ENCODE data around the gene GABARAP.

The GABARAP gene

GRCh38 chr17:7221278-7222092 lies 20.8 kb downstream of the GABARAP start:
- DNase-seq, result peak; percentile 26

DNA sequence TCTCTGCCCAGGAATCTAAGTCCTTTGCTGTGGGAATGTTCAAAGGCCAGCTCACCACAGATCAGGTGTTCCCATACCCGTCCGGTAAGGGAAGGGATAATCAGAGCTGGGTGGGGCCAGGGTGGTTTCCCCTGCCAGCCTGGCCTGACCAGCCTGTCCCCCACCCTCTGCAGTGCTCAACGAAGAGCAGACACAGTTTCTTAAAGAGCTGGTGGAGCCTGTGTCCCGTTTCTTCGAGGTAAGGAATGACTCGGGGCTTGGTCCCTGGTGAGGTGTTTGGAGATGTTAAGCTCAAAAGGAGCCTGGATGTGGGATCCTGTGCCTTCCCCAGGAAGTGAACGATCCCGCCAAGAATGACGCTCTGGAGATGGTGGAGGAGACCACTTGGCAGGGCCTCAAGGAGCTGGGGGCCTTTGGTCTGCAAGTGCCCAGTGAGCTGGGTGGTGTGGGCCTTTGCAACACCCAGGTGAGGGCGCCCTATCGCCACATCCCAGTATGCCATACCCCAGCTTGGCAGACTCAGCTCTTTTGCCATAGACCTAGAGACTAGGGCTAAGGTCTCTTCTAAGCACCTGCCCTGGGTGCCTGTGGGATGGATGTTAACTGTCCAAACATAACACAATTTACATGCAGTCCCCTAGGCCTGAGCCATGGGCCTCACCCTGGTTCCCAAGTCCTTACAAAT lies 21.5 kb downstream of the GABARAP start:
- DNase-seq, result peak; percentile 69

- DNase-seq, result peak; percentile 95
Measured at GRCh38 chr17:7219812-7220592, 22.2 kb downstream of the GABARAP start, which contains the start of the genes ACADVL and DLG4. Gene ACADVL (plus strand): TSS chr17:7219938. CDS start chr17:7219985, 47 bp downstream. Gene DLG4 (minus strand): TSS chr17:7219836.

DNA sequence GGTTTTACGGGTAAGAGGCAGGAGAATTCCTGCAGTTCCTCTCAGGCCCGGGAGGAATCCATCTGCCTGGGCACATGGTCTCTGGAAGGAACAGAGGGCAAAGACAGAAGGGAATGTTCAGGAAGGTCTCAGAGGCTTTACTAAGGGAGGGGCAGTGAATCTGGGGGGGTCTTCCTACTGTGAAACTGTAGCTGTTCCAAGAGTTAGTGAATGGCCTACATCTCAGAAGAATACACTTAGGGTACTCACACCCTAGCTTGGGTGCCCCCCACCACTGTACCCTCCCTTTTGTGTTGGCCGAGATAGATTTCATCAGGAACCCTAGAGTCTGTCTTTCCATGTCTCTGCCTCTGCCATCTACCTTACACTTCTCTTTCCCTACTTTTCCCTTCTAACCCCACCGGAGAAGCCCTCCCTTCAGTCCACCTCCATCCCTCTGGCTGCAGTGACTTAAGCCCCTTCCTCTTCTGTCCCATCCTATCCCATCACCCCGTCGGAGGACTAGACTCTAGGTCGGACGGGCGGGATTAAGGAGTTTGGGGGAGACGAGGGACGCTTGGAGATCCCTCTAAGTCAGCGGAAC lies 22.9 kb downstream of the GABARAP start:
- no peak for DNase-seq

DNA sequence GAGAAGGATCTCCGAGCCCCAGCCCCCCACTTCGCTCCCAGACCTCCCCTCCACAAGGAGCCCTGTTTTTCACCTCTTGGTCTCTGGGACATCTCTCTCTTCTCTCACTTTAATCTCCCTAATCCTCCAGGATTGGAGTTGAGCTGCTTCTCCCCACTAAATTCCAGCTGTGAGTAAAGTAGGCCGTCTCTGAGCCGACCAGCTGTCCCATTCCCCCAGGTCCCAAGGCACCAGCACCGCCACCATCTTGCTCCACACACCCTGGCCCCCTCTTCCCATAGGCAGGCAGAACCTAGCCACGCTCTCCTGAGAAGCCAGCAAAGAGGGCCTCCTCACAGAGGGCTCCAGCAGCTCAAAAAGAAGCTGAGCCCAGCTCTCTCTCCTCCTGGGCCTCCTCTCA lies 23.5 kb downstream of the GABARAP start:
- DNase-seq, result no peak

DNA sequence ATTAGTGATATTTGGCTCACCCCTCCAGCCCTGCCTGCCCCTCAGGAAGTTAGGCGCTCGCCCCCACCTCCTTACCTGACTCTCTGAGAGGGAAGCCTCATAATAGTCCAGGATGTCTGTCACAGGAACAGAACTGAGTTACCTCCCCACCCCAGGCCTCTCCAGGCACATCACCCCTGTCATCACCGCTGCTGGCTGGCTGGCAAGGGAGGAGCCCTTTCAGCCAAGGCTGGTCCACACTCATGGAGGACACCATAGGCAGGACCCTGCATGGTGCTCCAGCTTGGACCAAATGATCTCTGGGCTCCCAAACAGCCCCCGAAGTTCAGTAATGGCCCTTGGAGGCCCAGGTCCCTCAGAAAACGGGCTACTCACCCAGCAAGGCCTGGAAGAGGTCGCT lies 24.1 kb downstream of the GABARAP start:
- no peak for DNase-seq

DNA sequence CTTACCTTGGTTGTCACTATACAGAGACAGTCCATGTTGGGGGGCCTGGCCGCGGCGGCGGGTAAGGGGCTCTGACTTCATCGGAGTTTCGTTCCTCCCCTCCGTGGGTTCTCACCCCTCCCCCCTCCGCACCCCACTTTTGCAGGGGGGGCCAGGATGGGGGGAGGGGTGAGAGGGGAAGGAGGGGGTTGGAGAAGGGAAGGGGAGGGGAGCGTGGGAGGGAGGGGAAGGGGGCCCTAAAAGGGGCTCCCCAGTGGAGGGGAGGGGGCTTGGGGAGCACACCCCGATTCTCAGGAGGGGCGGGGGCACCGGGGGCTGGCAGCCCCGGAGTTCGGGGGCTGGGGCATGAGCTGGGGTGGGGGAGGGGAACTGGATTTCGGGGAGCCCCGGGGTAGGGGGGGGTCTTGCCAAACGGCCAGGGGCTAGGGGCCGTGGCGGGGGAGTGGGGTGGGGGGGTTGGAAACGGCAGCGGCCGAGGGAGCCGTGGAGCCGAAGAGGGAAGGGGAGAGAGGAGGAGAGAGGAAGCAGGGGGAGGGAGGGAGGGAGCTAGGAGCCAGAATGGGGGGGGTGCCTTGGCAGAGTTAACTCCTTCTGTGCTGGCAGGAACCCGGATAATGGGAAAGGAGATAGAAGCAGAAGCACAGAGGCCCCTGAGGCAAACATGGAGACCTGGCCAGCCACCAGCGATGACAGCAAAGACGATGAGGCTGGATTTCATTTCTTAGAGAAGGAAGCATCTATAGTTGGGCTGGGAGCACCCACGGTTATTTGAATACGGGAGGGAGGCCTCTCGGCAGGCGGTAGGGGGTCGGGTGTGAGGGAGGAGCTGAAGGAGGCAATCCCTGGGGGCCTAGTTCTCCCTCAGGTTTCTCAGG lies 24.9 kb downstream of the GABARAP start:
- DNase-seq, result peak; percentile 87

DNA sequence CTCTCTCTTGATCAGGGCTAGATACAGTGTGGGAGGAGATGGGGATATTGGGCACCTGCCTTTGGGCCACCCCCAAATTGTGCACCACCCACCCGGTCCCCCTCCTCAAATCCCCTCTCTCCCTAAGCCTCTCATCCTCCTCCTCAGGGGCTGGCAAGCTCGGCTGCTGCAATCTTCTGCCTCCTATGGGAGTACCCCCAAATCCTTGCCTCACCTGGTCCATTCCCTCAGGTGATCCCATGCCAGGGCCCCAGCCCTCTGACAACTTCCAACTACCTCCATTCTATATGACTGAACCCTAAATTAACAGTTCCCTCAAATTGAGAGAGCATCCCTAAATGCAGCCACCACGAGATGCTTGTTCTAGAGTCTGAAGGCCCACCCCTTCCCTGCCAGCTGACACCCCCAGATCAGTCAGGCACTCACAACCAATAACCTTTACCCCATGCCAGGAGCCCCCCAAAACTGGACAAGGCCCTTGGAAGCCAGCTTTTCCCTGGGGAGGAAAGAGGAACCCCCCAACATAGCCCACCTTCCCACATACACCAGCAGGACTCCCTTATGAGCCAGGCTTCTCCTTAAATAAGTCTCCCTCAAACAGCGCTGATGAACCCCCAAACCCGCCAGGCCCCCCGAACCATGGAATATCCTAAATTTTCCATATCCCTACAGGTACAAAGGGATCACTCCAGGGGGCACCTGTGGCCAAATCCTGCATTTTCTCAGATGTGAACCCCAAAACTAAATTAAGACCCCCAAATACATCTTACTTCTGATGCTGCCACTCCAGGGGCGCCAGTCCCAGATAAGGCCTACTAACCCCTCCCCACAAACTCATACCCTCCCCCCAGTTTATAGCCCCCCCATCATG lies 25.8 kb downstream of the GABARAP start:
- DNase-seq, result no peak

- DNase-seq, result no peak
Measured at GRCh38 chr17:7215652-7216180, 26.5 kb downstream of the GABARAP start.

GRCh38 chr17:7215136-7215638 lies 27.1 kb downstream of the GABARAP start:
- no peak for DNase-seq

DNA sequence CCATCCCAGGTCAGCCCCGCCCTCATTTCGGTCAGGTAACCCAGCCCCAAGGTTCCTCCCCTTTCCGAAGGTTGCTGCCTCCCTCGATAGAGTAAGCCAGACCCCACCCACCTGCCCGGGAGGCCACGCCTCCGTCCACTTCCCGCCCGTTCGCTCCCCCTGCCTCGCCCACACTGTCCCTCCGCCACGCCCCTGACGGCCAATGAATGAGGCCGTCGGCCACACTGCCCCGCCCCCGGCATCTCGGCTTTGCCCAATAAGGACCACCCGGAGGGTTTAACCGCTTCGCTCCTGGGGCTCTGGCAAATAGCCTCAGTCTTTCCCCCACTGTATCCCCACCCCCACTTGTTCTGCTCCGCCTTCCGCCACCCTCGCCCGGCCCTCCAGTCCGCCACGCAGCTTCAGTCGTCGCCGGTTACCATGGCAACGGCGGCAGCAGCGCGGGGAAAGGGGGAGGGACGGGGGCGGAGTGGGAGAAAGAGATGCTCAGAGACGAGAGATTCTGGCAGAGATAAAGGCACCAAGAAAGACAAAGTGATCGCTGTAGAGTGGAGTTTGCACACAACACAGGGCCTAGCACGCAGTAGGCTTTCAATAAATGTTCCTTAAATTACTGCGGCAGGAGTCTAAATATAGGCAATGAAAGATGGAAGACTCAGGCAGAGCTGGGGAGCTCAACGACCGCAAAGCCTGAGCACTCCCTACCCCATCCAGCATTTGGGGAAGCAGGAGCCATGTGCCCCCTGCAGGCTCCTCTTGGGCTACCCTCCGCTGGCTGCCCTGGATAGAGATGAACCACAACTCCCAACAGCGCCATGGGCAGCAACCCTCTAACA lies 27.7 kb downstream of the GABARAP start:
- DNase-seq, result peak; percentile 99

DNA sequence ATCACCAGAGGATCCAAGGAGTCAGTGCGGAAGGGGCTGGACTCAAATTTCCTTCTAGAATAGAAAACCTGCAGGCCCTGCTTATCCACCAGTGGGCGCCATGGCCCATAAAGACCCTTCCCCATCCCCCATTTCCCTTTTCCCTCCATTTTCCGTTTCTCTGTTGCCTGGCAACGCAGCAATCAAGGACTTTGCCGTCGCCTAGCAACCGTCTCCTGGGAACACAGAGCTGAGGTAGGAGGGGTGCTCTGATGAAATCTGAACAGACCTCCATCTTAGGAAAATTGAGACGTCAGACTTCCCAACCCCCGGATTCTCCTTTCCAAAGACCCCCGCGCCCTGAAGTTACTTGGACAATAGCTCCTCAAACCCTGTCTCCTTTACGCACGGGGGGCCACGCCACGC lies 28.4 kb downstream of the GABARAP start:
- peak; percentile 90 for DNase-seq

DNA sequence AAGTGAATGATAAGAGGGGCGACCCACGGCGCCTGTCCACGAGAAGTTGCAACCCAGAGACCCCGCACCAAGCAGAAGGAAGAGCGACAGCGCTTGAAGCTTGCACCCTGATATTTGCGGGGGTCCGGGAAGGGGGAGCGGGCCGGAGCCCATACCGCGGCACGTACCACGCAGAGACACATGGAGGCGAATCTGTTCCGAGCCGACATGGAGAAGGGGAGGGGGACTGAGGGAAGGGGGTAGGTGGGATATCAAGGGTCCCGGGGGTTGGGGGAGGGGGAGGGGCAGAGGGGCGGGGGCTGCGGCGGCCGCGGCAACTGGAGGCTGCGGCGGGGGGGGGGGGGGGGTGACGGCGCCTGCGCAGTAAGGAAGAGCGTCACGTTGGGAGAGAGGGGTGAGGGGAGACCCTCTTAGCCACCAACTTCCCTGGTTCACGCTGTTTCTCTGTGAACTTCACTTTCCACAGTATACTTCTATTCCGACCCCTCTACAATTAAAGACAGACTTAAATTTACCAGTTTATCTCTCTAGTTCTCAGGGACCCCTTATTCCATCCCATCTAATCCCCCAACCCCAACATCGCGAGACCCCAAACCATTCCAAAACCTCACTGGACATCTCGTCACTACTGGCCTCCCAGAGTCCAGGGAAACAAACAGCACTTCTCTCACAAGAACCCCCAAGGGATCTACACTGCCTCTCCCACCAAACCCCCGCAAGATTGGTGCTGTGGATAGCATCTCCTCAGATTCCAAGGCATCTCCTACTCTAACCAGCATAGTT lies 30.6 kb downstream of the GABARAP start:
- DNase-seq, result peak; percentile 35

GRCh38 chr17:7208754-7209460 lies 33.3 kb downstream of the GABARAP start:
- DNase-seq, result peak; percentile 12

DNA sequence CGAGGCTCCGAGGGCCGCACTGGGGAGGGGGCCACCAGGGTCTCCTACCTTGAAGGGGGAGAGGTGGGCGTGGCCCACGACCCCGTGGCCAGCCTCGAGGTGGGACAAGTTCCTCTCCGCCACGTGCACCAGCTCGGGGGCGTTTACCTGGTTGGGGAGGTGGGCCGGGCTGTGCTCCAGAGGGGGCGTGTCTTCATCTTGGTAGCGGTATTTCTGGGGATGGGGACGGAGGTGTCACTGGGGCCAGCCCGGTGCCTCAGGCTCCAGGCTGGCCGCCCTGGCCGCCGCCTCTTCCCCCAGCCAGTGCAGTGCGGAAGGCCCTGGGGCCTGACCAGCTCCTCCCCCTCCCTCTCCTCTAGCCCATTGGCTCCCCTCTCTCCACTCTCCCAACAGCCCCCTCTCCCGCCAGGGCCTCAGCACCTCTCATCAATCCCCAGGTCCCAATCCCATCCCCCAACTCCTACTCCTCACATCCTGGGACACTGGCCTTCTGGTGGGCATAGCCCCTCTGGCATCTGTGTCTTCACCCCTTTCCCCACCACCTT lies 34.1 kb downstream of the GABARAP start:
- peak; percentile 31 for DNase-seq

- DNase-seq, result peak; percentile 68
Measured at GRCh38 chr17:7207120-7208001, 34.9 kb downstream of the GABARAP start.

DNA sequence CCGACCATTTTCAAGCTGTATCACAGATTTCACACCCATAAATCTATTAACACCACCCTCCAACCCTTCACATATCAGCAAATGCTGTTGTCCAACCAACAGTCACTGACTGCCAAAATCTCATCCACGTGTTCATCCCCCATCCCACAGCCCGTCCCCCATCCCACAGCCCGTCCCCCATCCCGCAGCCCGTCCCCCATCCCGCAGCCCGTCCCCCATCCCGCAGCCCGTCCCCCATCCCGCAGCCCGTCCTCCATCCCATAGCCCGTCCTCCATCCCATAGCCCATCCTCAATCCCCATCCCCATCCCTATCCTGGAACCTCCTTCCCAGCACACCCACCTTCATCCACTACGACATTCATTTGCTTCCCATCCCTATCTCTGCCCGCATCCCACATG lies 36.7 kb downstream of the GABARAP start:
- DNase-seq, result no peak

Measured in right hindlimb (tissue), 1 donor.